Activated CD4-positive, alpha-beta T cell treated with anti-CD3 and anti-CD28 coated beads, Interleukin-2, amount 10 ng/mL, durations not matched to agents 7 days and 5 days (primary cell): Measurements from ENCODE around the gene VPS26B. TPM values are rescaled to one million over a fixed set of nuclear protein-coding genes. Genes with fewer than 3 reads are reported as not detected.

Source experiments
- CTCF ChIA-PET: fragments of 350-600 bp; sonication (Branson Sonifier 250); formaldehyde crosslinking; loops from one replicate; lab custom pipeline; 2021; ENCODE audit warnings: antibody characterized with exemption; lab: Charles Lee
- POLR2A ChIA-PET: fragments of 350-600 bp; sonication (Branson Sonifier 250); formaldehyde crosslinking; loops from one replicate; lab custom pipeline; 2021; ENCODE audit warnings: antibody characterized with exemption; lab: Charles Lee
- DNase-seq: peaks from one replicate; pipeline ENCODE4 v3.0.0-alpha.2; 2020
- H3K27ac Mint-ChIP-seq: one replicate; pipeline ENCODE4 v1.8.0; 2021; ENCODE audit warnings: mild to moderate bottlenecking, moderate library complexity, mixed read lengths
- H3K27me3 Mint-ChIP-seq: one replicate; pipeline ENCODE4 v1.8.0; 2021; ENCODE audit warnings: mixed read lengths
- H3K36me3 Mint-ChIP-seq: one replicate; pipeline ENCODE4 v1.8.0; 2021; ENCODE audit warnings: low read depth, mixed read lengths
- H3K4me1 Mint-ChIP-seq: one replicate; pipeline ENCODE4 v1.8.0; 2021; ENCODE audit warnings: mixed read lengths
- H3K4me3 Mint-ChIP-seq: one replicate; pipeline ENCODE4 v1.8.0; 2021; ENCODE audit warnings: mild to moderate bottlenecking, moderate library complexity, mixed read lengths
- H3K9me3 Mint-ChIP-seq: one replicate; pipeline ENCODE4 v1.8.0; 2021; ENCODE audit warnings: mixed read lengths
- total RNA-seq, 2 experiments: library from RNA; stranded (reverse); gene quantifications; one replicate each; pipeline ENCODE4 v1.2.3, GENCODE V29; 2021

VPS26B gene
- total RNA-seq, 2 experiments from 2014 or later = 66.4 to 66.9 TPM

DNA sequence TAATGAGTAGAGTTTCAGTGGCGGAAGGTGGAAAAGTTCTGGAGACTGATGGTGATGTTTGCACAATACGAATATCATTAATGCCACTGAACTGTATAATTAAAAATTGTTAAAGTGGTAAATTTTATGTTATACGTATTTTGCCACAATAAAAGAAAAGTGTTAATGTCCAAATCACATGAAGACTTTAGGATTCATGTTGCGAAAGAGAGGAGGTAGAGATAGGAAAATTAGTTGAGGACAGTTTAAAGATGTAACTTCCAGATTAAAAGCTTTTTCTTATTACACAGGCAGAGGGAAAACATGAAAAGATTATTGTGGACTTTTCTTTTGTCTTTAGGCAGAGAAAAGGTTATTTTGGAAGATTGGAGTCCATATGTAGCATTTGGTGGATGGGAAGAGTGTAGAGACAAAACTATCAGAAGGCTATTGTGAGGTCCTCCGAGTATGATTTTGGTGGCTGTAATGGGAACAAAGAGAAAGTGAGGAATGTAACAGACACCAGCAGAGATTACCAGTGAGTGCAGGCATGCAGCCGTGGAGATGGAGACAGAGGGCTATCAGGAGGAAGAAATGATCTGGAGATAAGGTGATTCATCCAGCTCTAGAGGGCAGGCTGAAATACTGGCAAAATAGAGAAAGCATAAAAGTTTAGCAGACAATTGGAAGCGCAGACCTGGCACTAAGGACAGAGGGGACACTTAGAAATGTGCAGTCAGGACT is 12.5 kb downstream of the VPS26B start:
- H3K27ac Mint-ChIP-seq = peak overlapping the region; percentile 9
- ChIA-PET POLR2A (no interaction called here), CTCF (no interaction called here)
- no peak overlapping the region for H3K4me3 Mint-ChIP-seq
- no peaks in the 10 kb centered on the region for H3K9me3 Mint-ChIP-seq
- H3K4me1 Mint-ChIP-seq = peaks cover 11% of the 10 kb centered on the region
- H3K27me3 Mint-ChIP-seq = no peaks in the 10 kb centered on the region
- DNase-seq = no peak
- peaks cover 30% of the 10 kb centered on the region for H3K36me3 Mint-ChIP-seq

DNA sequence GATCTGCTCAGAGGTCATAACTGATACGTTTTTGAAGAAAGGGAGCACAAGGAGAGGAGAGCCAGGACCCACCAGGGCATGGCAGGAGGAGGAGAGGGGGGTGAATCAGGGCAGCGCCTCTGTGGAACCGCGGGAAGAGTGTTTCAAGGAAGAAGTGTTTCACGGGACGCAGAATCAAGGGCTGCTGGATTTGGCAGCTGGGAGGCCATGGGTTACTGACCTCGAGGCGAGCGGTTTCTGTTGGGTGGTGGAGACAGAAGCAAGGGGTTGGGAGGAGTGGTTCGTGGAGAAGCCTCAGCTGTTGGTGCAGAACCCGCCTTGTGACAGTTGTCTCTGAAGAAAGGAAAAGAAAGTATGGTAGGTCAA is 13.1 kb downstream of the VPS26B start:
- Mint-ChIP-seq H3K27me3 (no peaks in the 10 kb centered on the region), H3K27ac (peak overlapping the region; percentile 9), H3K4me3 (no peak overlapping the region), H3K9me3 (no peaks in the 10 kb centered on the region), H3K4me1 (peaks cover 5% of the 10 kb centered on the region), H3K36me3 (peaks cover 30% of the 10 kb centered on the region)
- no peak for DNase-seq
- POLR2A ChIA-PET = no interaction called here
- CTCF ChIA-PET = no interaction called here

DNA sequence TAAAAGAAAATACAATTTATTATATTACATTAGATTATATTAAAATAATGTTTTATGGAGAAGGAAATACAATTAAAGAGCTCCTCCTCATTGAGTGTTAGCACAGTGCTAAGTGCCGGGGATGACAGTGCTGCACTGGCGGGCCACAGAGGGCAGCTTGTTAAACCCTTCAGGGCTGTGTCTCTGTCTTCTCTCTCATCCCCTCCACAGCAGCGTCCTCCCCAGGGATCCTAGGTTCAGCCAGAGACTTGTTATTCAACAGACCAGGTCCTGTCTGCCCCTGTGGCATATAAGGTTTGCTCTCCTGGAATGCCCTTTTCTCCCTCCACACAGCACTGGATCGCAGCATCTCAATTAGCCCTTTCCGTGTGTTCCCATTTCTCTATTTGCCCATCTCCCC is 14.5 kb downstream of the VPS26B start:
- Mint-ChIP-seq H3K4me3 (no peak overlapping the region), H3K36me3 (peaks cover 39% of the 10 kb centered on the region), H3K4me1 (no peaks in the 10 kb centered on the region), H3K27ac (no peak overlapping the region), H3K9me3 (no peaks in the 10 kb centered on the region), H3K27me3 (no peaks in the 10 kb centered on the region)
- POLR2A ChIA-PET = no interaction called here
- CTCF ChIA-PET = no interaction called here
- no peak for DNase-seq

DNA sequence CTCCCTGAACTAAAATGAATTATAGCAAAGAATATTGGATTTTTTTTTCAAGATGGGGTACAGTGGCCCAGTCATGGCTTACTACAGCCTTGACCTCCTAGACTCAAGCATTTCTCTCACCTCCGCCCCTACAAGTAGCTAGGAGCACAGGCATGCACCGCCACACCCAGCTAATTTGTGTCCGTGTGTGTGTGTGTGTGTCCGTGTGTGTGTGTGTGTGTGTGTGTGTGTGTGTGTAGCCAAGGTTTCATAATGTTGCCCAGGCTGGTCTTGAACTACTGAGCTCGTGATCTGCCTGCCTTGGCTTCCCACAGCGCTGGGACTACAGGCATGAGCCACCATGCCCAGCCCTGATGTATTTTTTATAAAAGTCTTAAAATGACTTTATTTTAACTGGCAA is 16.1 kb downstream of the VPS26B start:
- H3K36me3 Mint-ChIP-seq = peaks cover 42% of the 10 kb centered on the region
- no peak for DNase-seq
- no peaks in the 10 kb centered on the region for H3K27me3 Mint-ChIP-seq
- CTCF ChIA-PET = interaction anchor here (1.0 to 2.1 kb wide), 3 partner anchors 9 to 36 kb away, joined by 3 to 6 read pairs (median 6); partner anchors contain the start of genes ACAD8, GLB1L3 and THYN1
- no peak overlapping the region for H3K27ac Mint-ChIP-seq
- H3K4me3 Mint-ChIP-seq = no peak overlapping the region
- H3K4me1 Mint-ChIP-seq = no peaks in the 10 kb centered on the region
- H3K9me3 Mint-ChIP-seq = no peaks in the 10 kb centered on the region
- POLR2A ChIA-PET = no interaction called here

DNA sequence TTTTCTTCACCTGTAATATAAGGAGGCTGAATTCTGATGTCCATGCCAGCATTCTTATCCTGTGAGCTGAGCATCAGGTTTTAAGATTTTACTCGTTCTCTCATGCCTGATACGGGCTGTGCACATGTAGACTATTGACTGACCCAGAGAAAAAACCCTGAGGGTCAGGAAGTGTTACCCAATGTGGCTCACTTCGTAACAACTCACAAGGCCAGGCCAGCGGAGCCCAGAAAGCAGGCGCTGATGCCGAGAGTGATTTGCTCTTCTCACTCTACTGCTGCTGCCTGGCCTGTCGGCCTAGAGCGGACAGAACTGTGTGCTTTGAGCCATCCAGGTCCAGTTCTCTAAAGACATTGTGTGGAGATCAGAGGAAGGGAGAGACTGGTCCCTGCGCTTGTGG is 17.9 kb downstream of the VPS26B start:
- H3K36me3 Mint-ChIP-seq = peaks cover 43% of the 10 kb centered on the region
- CTCF ChIA-PET = interaction anchor here (2.1 kb wide), 1 partner anchor 10 kb away, joined by 6 read pairs; the partner anchor contains the start of genes ACAD8 and THYN1
- POLR2A ChIA-PET = no interaction called here
- no peaks in the 10 kb centered on the region for H3K27me3 Mint-ChIP-seq
- no peak overlapping the region for H3K4me3 Mint-ChIP-seq
- DNase-seq = no peak
- H3K4me1 Mint-ChIP-seq = no peaks in the 10 kb centered on the region
- no peaks in the 10 kb centered on the region for H3K9me3 Mint-ChIP-seq
- no peak overlapping the region for H3K27ac Mint-ChIP-seq

DNA sequence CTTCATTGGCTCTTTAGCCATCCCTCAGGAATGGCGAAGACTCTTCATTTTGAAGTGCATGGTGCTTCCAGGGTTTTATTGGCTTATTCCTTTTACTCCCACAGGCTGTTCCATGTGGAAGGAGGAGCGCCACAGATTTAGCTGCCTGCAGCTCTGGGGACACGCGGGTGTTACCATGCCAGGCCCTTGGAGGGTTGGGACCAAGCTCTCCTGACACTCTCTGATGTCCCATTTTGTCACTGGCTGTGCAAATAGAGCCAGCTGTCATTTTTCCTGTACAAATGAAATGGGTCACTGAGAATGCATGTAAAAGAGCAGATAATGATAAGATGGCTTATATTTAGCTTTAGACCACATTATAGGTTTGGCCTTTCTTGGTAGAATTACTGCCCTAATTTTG is 19.4 kb downstream of the VPS26B start:
- Mint-ChIP-seq H3K36me3 (peaks cover 49% of the 10 kb centered on the region), H3K27ac (no peak overlapping the region), H3K27me3 (no peaks in the 10 kb centered on the region), H3K9me3 (no peaks in the 10 kb centered on the region), H3K4me1 (peaks cover 3% of the 10 kb centered on the region), H3K4me3 (no peak overlapping the region)
- POLR2A ChIA-PET = no interaction called here
- DNase-seq = no peak
- CTCF ChIA-PET = interaction anchor here (0.9 to 2.6 kb wide), 6 partner anchors 9 to 32 kb away, joined by 3 to 16 read pairs (median 8); partner anchors contain the start of genes GLB1L3, NCAPD3 and VPS26B

DNA sequence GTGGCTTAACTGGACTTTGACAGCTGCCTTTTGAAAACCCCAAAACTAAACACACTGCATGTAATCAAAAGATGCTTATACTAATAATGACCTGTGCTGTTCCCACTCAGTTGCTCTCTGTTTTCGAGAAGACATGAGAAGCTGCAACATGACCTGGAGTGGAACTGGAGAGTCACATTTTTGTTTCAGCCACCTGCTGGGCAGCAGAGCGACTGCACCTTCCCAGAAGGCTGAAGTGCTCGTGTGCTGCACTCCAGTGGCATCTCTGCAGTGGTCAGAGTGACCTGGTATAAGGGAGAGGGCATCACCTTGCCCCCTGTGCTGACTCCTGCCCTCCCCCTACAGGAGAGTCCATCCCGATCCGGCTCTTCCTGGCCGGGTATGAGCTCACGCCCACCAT is 20.1 kb downstream of the VPS26B start:
- ChIA-PET CTCF (interaction anchor here (0.9 to 2.6 kb wide), 6 partner anchors 10 to 31 kb away, joined by 3 to 16 read pairs (median 8); partner anchors contain the start of genes GLB1L3, NCAPD3 and VPS26B), POLR2A (no interaction called here)
- peak; percentile 40 for DNase-seq
- Mint-ChIP-seq H3K36me3 (peaks cover 48% of the 10 kb centered on the region), H3K27ac (peak overlapping the region; percentile 47), H3K27me3 (no peaks in the 10 kb centered on the region), H3K4me1 (peaks cover 8% of the 10 kb centered on the region), H3K4me3 (no peak overlapping the region), H3K9me3 (no peaks in the 10 kb centered on the region)

DNA sequence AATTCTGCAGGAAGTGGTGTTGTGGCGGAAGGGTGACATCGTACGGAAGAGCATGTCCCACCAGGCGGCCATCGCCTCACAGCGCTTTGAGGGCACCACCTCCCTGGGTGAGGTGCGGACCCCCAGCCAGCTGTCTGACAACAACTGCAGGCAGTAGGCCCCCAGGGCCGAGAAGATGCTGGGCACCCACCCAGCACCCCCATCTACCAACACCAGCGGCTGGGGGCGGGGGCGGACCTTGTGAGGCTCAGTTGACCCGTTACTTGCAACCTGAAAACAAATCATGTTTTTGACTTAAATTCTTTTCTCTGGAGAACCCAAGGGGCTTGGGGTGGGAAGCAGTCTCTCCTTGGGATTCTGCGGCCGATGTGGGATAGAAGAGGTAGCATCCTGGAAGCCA is 21.0 kb downstream of the VPS26B start:
- CTCF ChIA-PET = interaction anchor here (0.9 to 2.6 kb wide), 6 partner anchors 11 to 31 kb away, joined by 3 to 16 read pairs (median 8); partner anchors contain the start of genes GLB1L3, NCAPD3 and VPS26B
- DNase-seq = no peak
- peaks cover 43% of the 10 kb centered on the region for H3K36me3 Mint-ChIP-seq
- no peak overlapping the region for H3K4me3 Mint-ChIP-seq
- no peak overlapping the region for H3K27ac Mint-ChIP-seq
- H3K9me3 Mint-ChIP-seq = no peaks in the 10 kb centered on the region
- H3K27me3 Mint-ChIP-seq = no peaks in the 10 kb centered on the region
- H3K4me1 Mint-ChIP-seq = peaks cover 8% of the 10 kb centered on the region
- POLR2A ChIA-PET = no interaction called here

DNA sequence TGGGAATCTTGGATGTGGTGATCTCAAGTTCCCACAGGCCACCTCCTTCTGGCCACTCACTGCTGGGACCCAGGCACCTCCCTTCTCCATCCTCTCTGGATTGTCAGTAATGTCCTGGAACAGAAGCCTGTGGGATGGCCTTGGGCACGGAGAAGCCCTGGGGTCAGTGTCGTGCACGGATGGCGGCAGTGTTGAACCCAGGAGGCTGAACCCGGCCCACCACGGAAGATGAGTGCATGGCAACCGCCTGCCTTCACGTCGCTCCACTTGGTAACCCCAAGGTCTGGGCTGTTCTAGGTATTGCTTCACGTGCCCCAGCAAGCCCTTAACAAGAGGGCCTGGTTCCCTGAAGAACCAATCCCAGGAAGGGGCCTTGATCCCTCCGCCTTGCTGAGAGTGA is 21.6 kb downstream of the VPS26B start:
- Mint-ChIP-seq H3K27ac (no peak overlapping the region), H3K9me3 (no peaks in the 10 kb centered on the region), H3K27me3 (no peaks in the 10 kb centered on the region), H3K4me3 (no peak overlapping the region), H3K4me1 (peaks cover 8% of the 10 kb centered on the region), H3K36me3 (peaks cover 44% of the 10 kb centered on the region)
- POLR2A ChIA-PET = no interaction called here
- CTCF ChIA-PET = no interaction called here
- DNase-seq = no peak

DNA sequence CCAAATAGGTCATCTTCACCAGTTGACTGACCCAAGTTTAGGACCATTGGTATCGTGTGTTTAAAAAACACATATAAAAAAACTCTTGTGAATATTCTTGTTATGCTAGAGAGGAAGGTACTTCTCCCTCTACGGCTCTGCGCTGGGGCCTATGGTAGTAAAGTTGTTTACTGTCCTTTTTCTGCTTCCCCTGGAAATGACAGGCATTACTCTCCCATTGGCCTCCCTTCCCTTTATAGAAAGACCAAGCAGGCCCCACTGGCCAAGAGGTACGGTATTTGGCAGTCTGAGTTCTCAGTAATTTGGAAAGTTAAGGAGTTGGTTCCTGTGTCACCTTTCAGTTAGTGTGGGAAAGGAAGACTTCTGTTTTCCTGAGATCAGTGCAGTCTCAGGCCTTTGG is 22.2 kb downstream of the VPS26B start:
- ChIA-PET POLR2A (no interaction called here), CTCF (no interaction called here)
- Mint-ChIP-seq H3K36me3 (peaks cover 47% of the 10 kb centered on the region), H3K9me3 (no peaks in the 10 kb centered on the region), H3K27ac (no peak overlapping the region), H3K4me3 (no peak overlapping the region), H3K27me3 (no peaks in the 10 kb centered on the region), H3K4me1 (peaks cover 11% of the 10 kb centered on the region)
- no peak for DNase-seq

DNA sequence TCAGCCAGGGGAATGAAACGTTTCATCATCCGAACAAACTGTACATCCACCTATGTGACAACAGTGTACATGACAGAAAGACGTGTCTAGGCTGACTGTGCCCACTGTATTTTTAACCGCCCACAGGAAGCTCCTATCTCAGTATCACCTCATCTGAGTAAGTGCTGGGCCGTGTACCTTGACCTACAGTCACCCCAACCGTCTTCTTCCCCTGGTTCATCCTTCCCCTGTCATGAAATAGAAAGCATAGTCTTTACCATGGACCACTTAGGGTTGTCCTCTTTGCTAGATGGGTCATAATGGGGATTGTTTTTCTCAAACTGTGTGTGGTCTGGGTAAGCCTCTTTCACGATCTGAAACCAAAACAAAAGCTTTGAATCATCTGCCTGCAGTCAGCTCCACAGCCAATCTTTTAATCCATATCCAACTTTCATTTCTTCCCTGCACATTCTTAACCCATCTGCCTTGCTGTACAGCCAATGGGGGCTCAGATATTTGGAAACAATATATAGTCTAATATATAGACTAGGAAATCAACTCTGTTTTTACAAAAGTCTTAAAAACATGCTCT is 24.5 kb downstream of the VPS26B start:
- H3K9me3 Mint-ChIP-seq = no peaks in the 10 kb centered on the region
- peak overlapping the region; percentile 10 for H3K27ac Mint-ChIP-seq
- ChIA-PET POLR2A (no interaction called here), CTCF (interaction anchor here (0.8 to 2.0 kb wide), 6 partner anchors 8 to 27 kb away, joined by 3 to 8 read pairs (median 4); partner anchors contain the start of gene GLB1L3)
- no peaks in the 10 kb centered on the region for H3K27me3 Mint-ChIP-seq
- H3K4me3 Mint-ChIP-seq = no peak overlapping the region
- peaks cover 20% of the 10 kb centered on the region for H3K4me1 Mint-ChIP-seq
- DNase-seq = no peak
- peaks cover 37% of the 10 kb centered on the region for H3K36me3 Mint-ChIP-seq

DNA sequence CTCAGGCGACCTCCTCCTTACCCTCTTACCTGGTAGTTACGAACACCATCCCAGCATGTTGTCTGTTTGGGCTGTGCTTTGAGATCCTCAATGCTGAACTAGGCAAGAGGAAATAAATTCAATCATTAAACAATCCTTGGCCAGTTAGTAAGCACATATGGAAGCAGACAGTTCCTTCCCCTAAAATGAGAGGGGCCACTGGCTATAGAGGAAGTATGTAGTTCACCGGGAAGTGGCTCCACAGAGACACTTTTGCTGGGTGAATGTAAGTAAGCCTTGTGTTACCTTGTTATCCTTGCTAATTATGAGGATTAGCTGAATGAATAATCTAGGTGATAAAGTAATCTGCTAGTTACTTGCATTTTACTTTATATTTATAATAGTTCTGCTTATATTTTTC is 25.8 kb downstream of the VPS26B start:
- H3K27ac Mint-ChIP-seq = no peak overlapping the region
- ChIA-PET POLR2A (no interaction called here), CTCF (interaction anchor here (2.0 to 2.1 kb wide), 2 partner anchors 10 to 12 kb away, joined by 5 to 6 read pairs; no protein-coding TSS in a partner anchor)
- H3K36me3 Mint-ChIP-seq = peaks cover 28% of the 10 kb centered on the region
- H3K9me3 Mint-ChIP-seq = no peaks in the 10 kb centered on the region
- no peak overlapping the region for H3K4me3 Mint-ChIP-seq
- no peaks in the 10 kb centered on the region for H3K27me3 Mint-ChIP-seq
- no peak for DNase-seq
- H3K4me1 Mint-ChIP-seq = peaks cover 29% of the 10 kb centered on the region

DNA sequence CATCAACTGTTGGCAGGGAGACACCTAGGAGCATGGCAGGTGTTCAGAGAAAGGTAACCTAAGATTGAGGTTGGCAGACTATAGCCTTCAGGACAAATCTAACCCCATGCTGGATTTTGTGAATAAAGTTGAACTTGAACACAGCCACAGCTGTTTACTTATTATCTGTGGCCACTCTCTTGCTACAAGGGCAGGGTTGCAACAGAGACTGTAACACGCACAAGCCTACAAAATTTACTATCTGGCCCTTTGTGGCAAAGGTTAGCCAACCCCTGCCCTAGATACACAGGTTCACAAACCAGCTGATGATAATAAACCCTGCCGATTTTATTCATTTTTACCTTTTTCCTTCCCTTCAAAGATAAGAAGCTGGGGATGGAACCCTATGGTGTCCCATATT is 26.2 kb downstream of the VPS26B start:
- no peak for DNase-seq
- CTCF ChIA-PET = interaction anchor here (2.1 kb wide), 1 partner anchor 11 kb away, joined by 5 read pairs; no protein-coding TSS in a partner anchor
- H3K4me3 Mint-ChIP-seq = no peak overlapping the region
- H3K4me1 Mint-ChIP-seq = peaks cover 33% of the 10 kb centered on the region
- H3K9me3 Mint-ChIP-seq = no peaks in the 10 kb centered on the region
- no peaks in the 10 kb centered on the region for H3K27me3 Mint-ChIP-seq
- POLR2A ChIA-PET = no interaction called here
- peaks cover 28% of the 10 kb centered on the region for H3K36me3 Mint-ChIP-seq
- no peak overlapping the region for H3K27ac Mint-ChIP-seq
